GM23338 (cell line): Measurements from ENCODE around the gene CCL17. TPM values are rescaled to one million over a fixed set of nuclear protein-coding genes. Genes with fewer than 3 reads are reported as not detected.

Source experiments
- ATAC-seq: fragments of 200-7000 bp; cut with Tn5 transposase; 3 replicates; pipeline ENCODE4 v1.9.1; 2020
- DNase-seq: peaks from one replicate; pipeline ENCODE4 v3.0.0-alpha.2; 2015; ENCODE audit warnings: low spot score
- H2AFZ ChIP-seq: fragments of 200-600 bp; sonication (generic); 2 replicates; pipeline ENCODE4 v1.8.0; 2016; ENCODE audit warnings: antibody characterized with exemption, mild to moderate bottlenecking, moderate library complexity
- H3F3A ChIP-seq: fragments of 200-600 bp; sonication (generic); replicated peaks from 2 replicates; pipeline ENCODE4 v1.8.0; 2017; ENCODE audit warnings: antibody characterized with exemption, mixed run types, low read depth
- H3K27ac ChIP-seq: fragments of 200-600 bp; sonication (generic); 2 replicates; pipeline ENCODE4 v1.6.1; 2016; ENCODE audit warnings: low read depth
- H3K27me3 ChIP-seq: fragments of 200-600 bp; sonication (generic); 2 replicates; pipeline ENCODE4 v1.8.0; 2016; ENCODE audit warnings: mild to moderate bottlenecking, mixed run types, moderate library complexity; ENCODE audit not compliant: insufficient read depth
- H3K36me3 ChIP-seq: fragments of 200-600 bp; sonication (generic); 2 replicates; pipeline ENCODE4 v1.8.0; 2016; ENCODE audit warnings: mild to moderate bottlenecking; ENCODE audit not compliant: insufficient read depth
- H3K4me1 ChIP-seq: fragments of 200-600 bp; sonication (generic); 2 replicates; pipeline ENCODE4 v1.8.0; 2016; ENCODE audit warnings: mild to moderate bottlenecking, moderate library complexity; ENCODE audit not compliant: insufficient read depth
- H3K4me2 ChIP-seq: fragments of 200-600 bp; sonication (generic); 2 replicates; pipeline ENCODE4 v1.7.1; 2017; ENCODE audit warnings: mixed run types
- H3K4me3 ChIP-seq: fragments of 200-600 bp; sonication (generic); 2 replicates; pipeline ENCODE4 v1.6.1; 2016; ENCODE audit warnings: mixed run types
- H3K79me2 ChIP-seq: fragments of 200-600 bp; sonication (generic); replicated peaks from 2 replicates; pipeline ENCODE4 v1.8.0; 2017; ENCODE audit warnings: mild to moderate bottlenecking; ENCODE audit not compliant: insufficient read depth
- H3K9me2 ChIP-seq: fragments of 200-600 bp; sonication (generic); 2 replicates; pipeline ENCODE4 v1.8.0; 2017; ENCODE audit not compliant: insufficient read depth
- H4K20me1 ChIP-seq: fragments of 200-600 bp; sonication (generic); replicated peaks from 2 replicates; pipeline ENCODE4 v1.8.0; 2017; ENCODE audit warnings: mild to moderate bottlenecking; ENCODE audit not compliant: insufficient read depth
- H3K27ac Mint-ChIP-seq: 2 replicates; pipeline ENCODE4 v1.8.0; 2020; ENCODE audit warnings: inconsistent platforms, mild to moderate bottlenecking, moderate library complexity, mixed read lengths
- H3K27me3 Mint-ChIP-seq: 3 replicates; pipeline ENCODE4 v1.8.0; 2022; ENCODE audit warnings: low read depth, mild to moderate bottlenecking, moderate library complexity, mixed read lengths, inconsistent platforms; ENCODE audit not compliant: insufficient read depth, poor library complexity
- H3K36me3 Mint-ChIP-seq: 3 replicates; pipeline ENCODE4 v1.8.0; 2021; ENCODE audit warnings: low read depth, mild to moderate bottlenecking, inconsistent platforms, moderate library complexity, mixed read lengths
- H3K4me1 Mint-ChIP-seq: 3 replicates; pipeline ENCODE4 v1.8.0; 2020; ENCODE audit warnings: mild to moderate bottlenecking, inconsistent platforms, mixed read lengths
- H3K4me3 Mint-ChIP-seq: 3 replicates; pipeline ENCODE4 v1.8.0; 2021; ENCODE audit warnings: moderate library complexity, mild to moderate bottlenecking, inconsistent platforms, mixed read lengths
- H3K9me3 Mint-ChIP-seq: 3 replicates; pipeline ENCODE4 v1.8.0; 2020; ENCODE audit warnings: moderate library complexity, mild to moderate bottlenecking, inconsistent platforms, mixed read lengths
- CREB1 ChIP-seq: fragments of 250-450 bp; sonication (Bioruptor Pico); IDR thresholded peaks from 2 replicates; pipeline ENCODE4 v1.5.0; 2020; ENCODE audit warnings: low read depth, mild to moderate bottlenecking, moderate library complexity
- CTCF ChIP-seq, 2 experiments: fragments of 200-600 bp in 1 of 2; sonication (generic) in 1 of 2; conservative IDR thresholded peaks; 2 replicates each; pipeline versions ENCODE4 v1.5.1 to v1.6.1; 2016 to 2017; ENCODE audit warnings: antibody characterized with exemption in 2 of 2, low read depth in 2 of 2, mild to moderate bottlenecking in 2 of 2, moderate library complexity in 1 of 2
- ETS1 ChIP-seq: IDR thresholded peaks from 2 replicates; pipeline ENCODE4 v1.6.1; 2016; ENCODE audit warnings: antibody characterized with exemption
- EZH2 ChIP-seq: fragments of 200-600 bp; sonication (generic); IDR thresholded peaks from one replicate; pipeline ENCODE4 v1.8.0; 2017; ENCODE audit warnings: antibody characterized with exemption, mild to moderate bottlenecking, low read depth; ENCODE audit not compliant: unreplicated experiment
- JUNB ChIP-seq: IDR thresholded peaks from one replicate; pipeline ENCODE4 v1.6.1; 2016; ENCODE audit warnings: antibody characterized with exemption; ENCODE audit not compliant: unreplicated experiment
- NANOG ChIP-seq: IDR thresholded peaks from 2 replicates; pipeline ENCODE4 v1.6.1; 2016; ENCODE audit warnings: antibody characterized with exemption, borderline replicate concordance
- POLR2AphosphoS5 ChIP-seq: IDR thresholded peaks from 2 replicates; pipeline ENCODE4 v1.6.1; 2016; ENCODE audit warnings: antibody characterized with exemption, low read depth
- REST ChIP-seq: IDR thresholded peaks from one replicate; pipeline ENCODE4 v1.6.1; 2018; ENCODE audit warnings: antibody characterized with exemption; ENCODE audit not compliant: unreplicated experiment
- STAT1 ChIP-seq: IDR thresholded peaks from one replicate; pipeline ENCODE4 v1.6.1; 2016; ENCODE audit warnings: antibody characterized with exemption; ENCODE audit not compliant: unreplicated experiment
- ZNF114 ChIP-seq: fragments of 250-450 bp; sonication (Bioruptor Pico); IDR thresholded peaks from 2 replicates; pipeline ENCODE4 v1.5.0; 2020; ENCODE audit warnings: mild to moderate bottlenecking, moderate library complexity
- polyA plus RNA-seq: library from polyadenylated mRNA; unstranded; fragments of >200 nt; fragmentation: Nextera tagmentation; extraction: Ambion mirVana; gene quantifications from 2 replicates; pipeline ENCODE4 v1.2.1, GENCODE V29; 2016
- total RNA-seq: library from RNA; depleted of rRNA; stranded (reverse); fragments of >200 nt; shearing (Covaris generic); gene quantifications from 2 replicates; pipeline ENCODE4 v1.2.3, GENCODE V29; 2014

The CCL17 gene
- total and polyA plus RNA-seq, 2 experiments from 2014 or later: not detected

GRCh38 chr16:57413733-57414132, 9.2 kb downstream of the CCL17 start (continued):
- TF ChIP-seq CTCF (conservative IDR thresholded peaks at IDR 0.05; ENCODE audit: low read depth in 2 of 2) (no peak), ZNF114 (no peak), JUNB (no peak), POLR2AphosphoS5 (no peak), ETS1 (no peak), EZH2 (no peak), REST (no peak), STAT1 (no peak)

- no peaks in the 10 kb centered on the region for H3K9me2 ChIP-seq
- Mint-ChIP-seq H3K27me3 (peaks cover 13% of the 10 kb centered on the region), H3K27ac (no peak overlapping the region), H3K9me3 (no peaks in the 10 kb centered on the region), H3K4me1 (peaks cover 30% of the 10 kb centered on the region), H3K4me3 (no peak overlapping the region; the same call in 2 of the 3 replicates), H3K36me3 (no peaks in the 10 kb centered on the region)
- H2AFZ ChIP-seq: peak overlapping the region; percentile 92
- H3K4me1 ChIP-seq: peaks cover 8% of the 10 kb centered on the region; the same call in 1 of the 2 replicates
- peaks cover 4% of the 10 kb centered on the region for H3F3A ChIP-seq
- H3K79me2 ChIP-seq: no peaks in the 10 kb centered on the region
- no peaks in the 10 kb centered on the region for H4K20me1 ChIP-seq
- ATAC-seq: no peak
- no peaks in the 10 kb centered on the region for H3K36me3 ChIP-seq
- no peak for DNase-seq
- H3K27me3 ChIP-seq: no peaks in the 10 kb centered on the region
- H3K4me3 ChIP-seq: peak overlapping the region; percentile 58; the same call in 1 of the 2 replicates
- TF ChIP-seq CTCF (conservative IDR thresholded peaks at IDR 0.05; ENCODE audit: low read depth in 2 of 2) (no peak), JUNB (no peak), NANOG (no peak), ZNF114 (no peak), CREB1 (CRISPR knock-in tag) (no peak)
- no peak overlapping the region for H3K27ac ChIP-seq
- peak overlapping the region; percentile 75 for H3K4me2 ChIP-seq
Observed at GRCh38 chr16:57416084-57416483, 11.5 kb downstream of the CCL17 start.
